H9 (cell line): ENCODE data around the gene IGFBP4. TPM values are rescaled to one million over a fixed set of nuclear protein-coding genes. Genes with fewer than 3 reads are reported as not detected.
A peak's percentile ranks its signal among the peaks of the same experiment; 100 is the strongest.

Source experiments
- DNase-seq: peaks from one replicate; pipeline ENCODE4 v3.0.0-alpha.2; 2017
- H2AFZ ChIP-seq: one replicate; pipeline ENCODE4 v1.6.1; 2013; ENCODE audit warnings: mild to moderate bottlenecking, low read length, control low read depth, moderate library complexity
- H2AK5ac ChIP-seq: 2 replicates; pipeline ENCODE4 v1.6.1; 2013; ENCODE audit warnings: low read length, control low read depth, mixed read lengths; ENCODE audit not compliant: insufficient read length
- H2BK120ac ChIP-seq: one replicate; pipeline ENCODE4 v1.6.1; 2013; ENCODE audit warnings: low read depth, mild to moderate bottlenecking, low read length, control low read depth, inconsistent platforms; ENCODE audit not compliant: poor library complexity, severe bottlenecking
- H2BK12ac ChIP-seq: 2 replicates; pipeline ENCODE4 v1.6.1; 2013; ENCODE audit warnings: low read length, control low read depth, mixed read lengths, low read depth; ENCODE audit not compliant: insufficient read length
- H2BK15ac ChIP-seq: 2 replicates; pipeline ENCODE4 v1.6.1; 2013; ENCODE audit warnings: low read depth, low read length, control low read depth
- H2BK20ac ChIP-seq: one replicate; pipeline ENCODE4 v1.6.1; 2013; ENCODE audit warnings: low read depth, mild to moderate bottlenecking, low read length, control low read depth, inconsistent platforms; ENCODE audit not compliant: poor library complexity, severe bottlenecking
- H2BK5ac ChIP-seq: 2 replicates; pipeline ENCODE4 v1.6.1; 2013; ENCODE audit warnings: low read length, control low read depth, mixed read lengths; ENCODE audit not compliant: insufficient read length
- H3K14ac ChIP-seq: 2 replicates; pipeline ENCODE4 v1.6.1; 2013; ENCODE audit warnings: low read length, control low read depth; ENCODE audit not compliant: insufficient read depth
- H3K18ac ChIP-seq: 2 replicates; pipeline ENCODE4 v1.6.1; 2013; ENCODE audit warnings: low read depth, mild to moderate bottlenecking, mixed read lengths, low read length, control low read depth; ENCODE audit not compliant: insufficient read length
- H3K23ac ChIP-seq: 2 replicates; pipeline ENCODE4 v1.6.1; 2013; ENCODE audit warnings: low read length, control low read depth, mixed read lengths, low read depth; ENCODE audit not compliant: insufficient read length
- H3K23me2 ChIP-seq: 2 replicates; pipeline ENCODE4 v1.6.1; 2013; ENCODE audit warnings: low read depth, mild to moderate bottlenecking, mixed read lengths, low read length, control low read depth; ENCODE audit not compliant: insufficient read length, poor library complexity, severe bottlenecking
- H3K27ac ChIP-seq: 2 replicates; pipeline ENCODE4 v1.5.1; 2013; ENCODE audit warnings: low read length, control low read depth, mixed read lengths, low read depth; ENCODE audit not compliant: insufficient read length
- H3K27me3 ChIP-seq: 2 replicates; pipeline ENCODE4 v1.6.1; 2013; ENCODE audit warnings: low read length, control low read depth, inconsistent platforms; ENCODE audit not compliant: insufficient read depth
- H3K4ac ChIP-seq: 2 replicates; pipeline ENCODE4 v1.6.1; 2013; ENCODE audit warnings: low read depth, mild to moderate bottlenecking, control low read depth, inconsistent platforms, low read length, moderate library complexity
- H3K4me1 ChIP-seq: 2 replicates; pipeline ENCODE4 v1.6.1; 2013; ENCODE audit warnings: low read length, control low read depth, inconsistent platforms; ENCODE audit not compliant: insufficient read depth
- H3K4me2 ChIP-seq: 2 replicates; pipeline ENCODE4 v1.6.1; 2013; ENCODE audit warnings: low read length, control low read depth, mixed read lengths; ENCODE audit not compliant: insufficient read length, insufficient read depth
- H3K56ac ChIP-seq: 2 replicates; pipeline ENCODE4 v1.6.1; 2013; ENCODE audit warnings: low read depth, mild to moderate bottlenecking, mixed read lengths, low read length, control low read depth; ENCODE audit not compliant: insufficient read length
- H3K79me1 ChIP-seq: 2 replicates; pipeline ENCODE4 v1.6.1; 2013; ENCODE audit warnings: low read depth, mild to moderate bottlenecking, moderate library complexity, low read length, control low read depth, inconsistent platforms; ENCODE audit not compliant: insufficient read depth, poor library complexity, severe bottlenecking
- H3K79me2 ChIP-seq: 2 replicates; pipeline ENCODE4 v1.6.1; 2013; ENCODE audit warnings: low read length, control low read depth, inconsistent platforms; ENCODE audit not compliant: insufficient read depth
- H3K9ac ChIP-seq: 2 replicates; pipeline ENCODE4 v1.6.1; 2013; ENCODE audit warnings: low read length, control low read depth, mixed read lengths; ENCODE audit not compliant: insufficient read length; ENCODE audit errors: extremely low read depth
- H3K9me3 ChIP-seq: one replicate; pipeline ENCODE4 v1.6.1; 2013; ENCODE audit warnings: low read depth, low read length, inconsistent platforms; ENCODE audit not compliant: control insufficient read depth
- H3T11ph ChIP-seq: one replicate; pipeline ENCODE4 v1.6.1; 2013; ENCODE audit warnings: mild to moderate bottlenecking, low read length, control low read depth, inconsistent platforms
- H4K20me1 ChIP-seq: one replicate; pipeline ENCODE4 v1.6.1; 2013; ENCODE audit not compliant: control insufficient read depth, insufficient read length, insufficient read depth
- H4K5ac ChIP-seq: 2 replicates; pipeline ENCODE4 v1.6.1; 2013; ENCODE audit warnings: low read depth, mild to moderate bottlenecking, mixed read lengths, low read length, control low read depth; ENCODE audit not compliant: insufficient read length
- H4K8ac ChIP-seq: replicated peaks from 2 replicates; pipeline ENCODE4 v1.6.1; 2013; ENCODE audit warnings: low read length, control low read depth, mixed read lengths, low read depth; ENCODE audit not compliant: insufficient read length
- H4K91ac ChIP-seq: 2 replicates; pipeline ENCODE4 v1.6.1; 2013; ENCODE audit warnings: low read depth, mild to moderate bottlenecking, moderate library complexity, mixed read lengths, low read length, control low read depth; ENCODE audit not compliant: insufficient read length
- H3K27ac Mint-ChIP-seq, 3 experiments: 2 replicates in 2 of 3; 3 replicates in 1 of 3; pipeline ENCODE4 v1.8.0; 2020 to 2021; ENCODE audit warnings: mixed read lengths in 3 of 3, mild to moderate bottlenecking in 1 of 3, moderate library complexity in 1 of 3
- H3K27me3 Mint-ChIP-seq: 2 replicates; pipeline ENCODE4 v1.8.0; 2021; ENCODE audit warnings: low read depth, mild to moderate bottlenecking, moderate library complexity, mixed read lengths
- H3K36me3 Mint-ChIP-seq, 3 experiments: 2 replicates in 2 of 3; 3 replicates in 1 of 3; pipeline ENCODE4 v1.8.0; 2020 to 2021; ENCODE audit warnings: low read depth in 3 of 3, mixed read lengths in 3 of 3; ENCODE audit not compliant: insufficient read depth in 1 of 3
- H3K4me1 Mint-ChIP-seq, 2 experiments: 2 replicates each; pipeline ENCODE4 v1.8.0; 2020; ENCODE audit warnings: mixed read lengths in 2 of 2
- H3K4me3 Mint-ChIP-seq, 2 experiments: 2 replicates in 1 of 2; 3 replicates in 1 of 2; pipeline ENCODE4 v1.8.0; 2020 to 2021; ENCODE audit warnings: mild to moderate bottlenecking in 2 of 2, mixed read lengths in 2 of 2, moderate library complexity in 1 of 2
- H3K9me3 Mint-ChIP-seq, 2 experiments: 2 replicates in 1 of 2; 3 replicates in 1 of 2; pipeline ENCODE4 v1.8.0; 2020; ENCODE audit warnings: mild to moderate bottlenecking in 2 of 2, mixed read lengths in 2 of 2, moderate library complexity in 1 of 2
- WGBS: extraction: QIAGEN DNeasy Blood & Tissue Kit; methylation state at CpG from one replicate; pipeline ENCODE4 v1.1.7; 2013; ENCODE audit warnings: missing lambda C conversion rate, low lambda C conversion rate, mixed read lengths; ENCODE audit not compliant: insufficient read length; ENCODE audit errors: extremely low coverage; 5-methylcytosine and 5-hydroxymethylcytosine counted together
- total RNA-seq: library from RNA; stranded (reverse); gene quantifications from 2 replicates; pipeline ENCODE4 v1.2.1, GENCODE V29; 2021
- TF ChIP-seq, protein P1 (sequence below): fragments of 200-600 bp; sonication (generic); conservative IDR thresholded peaks from 3 replicates; pipeline ENCODE4 v1.8.0; 2021; ENCODE audit warnings: antibody characterized with exemption, mild to moderate bottlenecking

The IGFBP4 gene
- total RNA-seq, 1 experiment from 2014 or later = 49.9 TPM

DNA sequence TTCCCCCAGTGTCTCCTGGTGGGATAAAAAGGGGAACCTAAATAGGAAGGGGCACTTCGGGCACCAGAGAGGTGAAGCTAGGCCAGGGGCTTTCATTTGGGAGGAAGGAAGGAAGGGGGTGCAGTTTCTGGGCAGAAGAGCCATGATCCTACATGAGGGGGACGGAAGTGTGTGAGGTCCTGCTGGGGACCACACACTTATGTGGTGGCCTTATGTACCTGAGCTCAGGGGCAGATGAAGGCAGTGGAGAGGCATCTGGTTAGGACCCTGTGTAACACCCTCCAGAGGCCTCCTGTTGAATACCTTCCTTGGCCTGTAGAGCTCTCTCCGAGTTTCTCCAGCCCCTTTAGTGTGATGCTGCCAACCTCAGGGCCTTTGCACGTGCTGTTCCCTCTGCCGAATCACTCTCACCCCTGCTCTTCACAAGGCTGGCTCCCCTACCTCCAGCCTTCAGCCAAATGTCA is 21.2 kb downstream of the IGFBP4 start:
- peak overlapping the region; percentile 43 to 85 (median 45); a peak in 5 of 7 replicates for H3K27ac Mint-ChIP-seq
- no CpG with 5 or more reads among the region's 5 CpGs for WGBS

More for the DNA sequence above, 21.2 kb downstream of the IGFBP4 start:
- peak overlapping the region in 1 of 2 experiments; percentile 49; a peak in 2 of 5 replicates for H3K4me3 Mint-ChIP-seq
- Histone ChIP-seq H3K4ac (no peak overlapping the region; the same call in 1 of the 2 replicates), H3K23ac (no peak overlapping the region), H4K5ac (no peak overlapping the region), H3K27me3 (no peaks in the 10 kb centered on the region), H3K4me1 (peaks cover 4% of the 10 kb centered on the region; the same call in 1 of the 2 replicates), H3K9me3 (no peaks in the 10 kb centered on the region), H3K18ac (no peak overlapping the region), H2BK15ac (no peak overlapping the region), H3T11ph (no peak overlapping the region), H3K14ac (no peak overlapping the region), H2AK5ac (no peak overlapping the region), H2BK20ac (no peak overlapping the region), H3K79me1 (no peaks in the 10 kb centered on the region), H3K4me2 (no peak overlapping the region), H2BK5ac (no peak overlapping the region), H3K79me2 (no peaks in the 10 kb centered on the region), H2BK120ac (no peak overlapping the region), H3K56ac (no peak overlapping the region), H2BK12ac (no peak overlapping the region), H3K23me2 (no peaks in the 10 kb centered on the region), H4K91ac (no peak overlapping the region), H2AFZ (no peak overlapping the region), H3K27ac (no peak overlapping the region), H3K9ac (no peak overlapping the region), H4K8ac (no peak overlapping the region), H4K20me1 (no peaks in the 10 kb centered on the region)
- TF ChIP-seq, protein P1, sequence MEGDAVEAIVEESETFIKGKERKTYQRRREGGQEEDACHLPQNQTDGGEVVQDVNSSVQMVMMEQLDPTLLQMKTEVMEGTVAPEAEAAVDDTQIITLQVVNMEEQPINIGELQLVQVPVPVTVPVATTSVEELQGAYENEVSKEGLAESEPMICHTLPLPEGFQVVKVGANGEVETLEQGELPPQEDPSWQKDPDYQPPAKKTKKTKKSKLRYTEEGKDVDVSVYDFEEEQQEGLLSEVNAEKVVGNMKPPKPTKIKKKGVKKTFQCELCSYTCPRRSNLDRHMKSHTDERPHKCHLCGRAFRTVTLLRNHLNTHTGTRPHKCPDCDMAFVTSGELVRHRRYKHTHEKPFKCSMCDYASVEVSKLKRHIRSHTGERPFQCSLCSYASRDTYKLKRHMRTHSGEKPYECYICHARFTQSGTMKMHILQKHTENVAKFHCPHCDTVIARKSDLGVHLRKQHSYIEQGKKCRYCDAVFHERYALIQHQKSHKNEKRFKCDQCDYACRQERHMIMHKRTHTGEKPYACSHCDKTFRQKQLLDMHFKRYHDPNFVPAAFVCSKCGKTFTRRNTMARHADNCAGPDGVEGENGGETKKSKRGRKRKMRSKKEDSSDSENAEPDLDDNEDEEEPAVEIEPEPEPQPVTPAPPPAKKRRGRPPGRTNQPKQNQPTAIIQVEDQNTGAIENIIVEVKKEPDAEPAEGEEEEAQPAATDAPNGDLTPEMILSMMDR = no peak
- no peak for DNase-seq
- H3K9me3 Mint-ChIP-seq = peaks cover 2 to 3% of the 10 kb centered on the region in 2 experiments; a peak in 1 of 5 replicates
- H3K4me1 Mint-ChIP-seq = peaks cover 35 to 41% of the 10 kb centered on the region in 2 experiments
- peaks cover 3% of the 10 kb centered on the region; the same call in 1 of the 2 replicates for H3K27me3 Mint-ChIP-seq
- no peaks in the 10 kb centered on the region; a peak in 1 of 7 replicates for H3K36me3 Mint-ChIP-seq
